HAP-1 (cell line): ENCODE results near the gene LRP2.

ENCODE experiments used
- DNase-seq, 2 experiments: peaks; one replicate each; pipeline ENCODE4 v3.0.0-alpha.2; 2016 to 2020; ENCODE audit warnings: low spot score in 2 of 2
- H3K27me3 ChIP-seq: fragments of 250-450 bp; sonication (Bioruptor Pico); 2 replicates; pipeline ENCODE4 v1.5.1; 2020; ENCODE audit warnings: low read depth, mild to moderate bottlenecking, moderate library complexity
- H3K36me3 ChIP-seq: fragments of 250-450 bp; sonication (Bioruptor Pico); replicated peaks from 2 replicates; pipeline ENCODE4 v1.5.1; 2020; ENCODE audit warnings: mild to moderate bottlenecking
- H3K4me1 ChIP-seq: fragments of 250-450 bp; sonication (Bioruptor Pico); 2 replicates; pipeline ENCODE4 v1.5.1; 2020; ENCODE audit warnings: mild to moderate bottlenecking
- H3K4me3 ChIP-seq: fragments of 250-450 bp; sonication (Bioruptor Pico); 2 replicates; pipeline ENCODE4 v1.5.1; 2020; ENCODE audit warnings: mild to moderate bottlenecking, moderate library complexity
- H3K9me3 ChIP-seq: fragments of 250-450 bp; sonication (Bioruptor Pico); 2 replicates; pipeline ENCODE4 v1.5.1; 2020; ENCODE audit warnings: mild to moderate bottlenecking, moderate library complexity
- in situ Hi-C: fragments of 300-500 bp; cut with MboI; formaldehyde crosslinking; loops from 3 replicates; pipeline ENCODE4 v1.14.3; 2020; ENCODE audit warnings: low sequenced_read_pairs, inconsistent platforms, mixed read lengths

Gene LRP2

DNA sequence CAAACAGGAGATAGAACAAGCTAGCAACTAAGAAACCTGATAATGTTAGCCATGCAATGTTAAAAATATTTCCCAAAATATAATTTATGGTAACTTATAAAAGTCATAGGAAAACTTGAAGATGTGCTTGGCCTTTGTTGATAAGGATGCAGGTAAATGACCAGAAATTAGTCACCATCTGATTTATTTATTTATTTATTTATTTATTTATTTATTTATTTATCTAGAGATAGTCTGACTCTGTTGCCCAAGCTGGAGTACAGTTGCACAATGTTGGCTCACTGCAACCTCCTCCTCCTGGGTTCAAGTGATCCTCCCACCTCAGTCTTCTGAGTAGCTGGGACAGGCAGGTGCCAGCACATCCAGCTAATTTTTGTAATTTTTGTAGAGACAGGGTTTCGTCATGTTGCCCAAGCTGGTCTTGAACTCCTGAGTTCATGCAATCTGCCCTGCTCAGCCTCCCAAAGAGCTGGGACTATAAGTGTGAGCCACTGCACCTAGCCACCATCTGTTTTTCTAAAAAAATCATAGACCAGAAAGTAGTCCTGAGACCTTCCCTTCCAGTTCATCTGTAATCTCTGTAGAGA lies 183.4 kb downstream of the LRP2 start:
- DNase-seq = no peak
- H3K27me3 ChIP-seq = peaks cover 6% of the 10 kb centered on the region
- in situ Hi-C loops = no loop called here
- H3K4me1 ChIP-seq = no peaks in the 10 kb centered on the region
- H3K4me3 ChIP-seq = no peak overlapping the region
- no peaks in the 10 kb centered on the region for H3K36me3 ChIP-seq
- no peaks in the 10 kb centered on the region for H3K9me3 ChIP-seq

- Histone ChIP-seq H3K27me3 (peaks cover 6% of the 10 kb centered on the region), H3K4me3 (no peak overlapping the region), H3K4me1 (no peaks in the 10 kb centered on the region), H3K9me3 (no peaks in the 10 kb centered on the region), H3K36me3 (no peaks in the 10 kb centered on the region)
- in situ Hi-C loops = no loop called here
- no peak for DNase-seq
These were observed 184.0 kb downstream of the LRP2 start for GRCh38 chr2:169178364-169178763.

- Histone ChIP-seq H3K27me3 (peaks cover 6% of the 10 kb centered on the region; the same call in 1 of the 2 replicates), H3K9me3 (no peaks in the 10 kb centered on the region), H3K4me1 (no peaks in the 10 kb centered on the region), H3K36me3 (no peaks in the 10 kb centered on the region), H3K4me3 (no peak overlapping the region)
- no peak for DNase-seq
- in situ Hi-C loops = no loop called here
These were observed 187.2 kb downstream of the LRP2 start for GRCh38 chr2:169175112-169175511.

- Histone ChIP-seq H3K27me3 (peaks cover 6% of the 10 kb centered on the region; the same call in 1 of the 2 replicates), H3K4me3 (no peak overlapping the region), H3K4me1 (no peaks in the 10 kb centered on the region), H3K36me3 (no peaks in the 10 kb centered on the region), H3K9me3 (no peaks in the 10 kb centered on the region)
- no peak for DNase-seq
- in situ Hi-C loops = no loop called here
These were observed 188.5 kb downstream of the LRP2 start for GRCh38 chr2:169173876-169174275.

- in situ Hi-C loops = no loop called here
- no peak overlapping the region for H3K4me3 ChIP-seq
- no peaks in the 10 kb centered on the region for H3K36me3 ChIP-seq
- H3K9me3 ChIP-seq = no peaks in the 10 kb centered on the region
- no peaks in the 10 kb centered on the region for H3K4me1 ChIP-seq
- DNase-seq = no peak
- peaks cover 6% of the 10 kb centered on the region; the same call in 1 of the 2 replicates for H3K27me3 ChIP-seq
These were observed 189.4 kb downstream of the LRP2 start for GRCh38 chr2:169172914-169173313.

GRCh38 chr2:169172151-169172735 lies 190.1 kb downstream of the LRP2 start:
- Histone ChIP-seq H3K36me3 (no peaks in the 10 kb centered on the region), H3K4me3 (no peak overlapping the region), H3K9me3 (no peaks in the 10 kb centered on the region), H3K27me3 (peaks cover 2% of the 10 kb centered on the region; the same call in 1 of the 2 replicates), H3K4me1 (no peaks in the 10 kb centered on the region)
- DNase-seq = no peak
- in situ Hi-C loops = no loop called here

DNA sequence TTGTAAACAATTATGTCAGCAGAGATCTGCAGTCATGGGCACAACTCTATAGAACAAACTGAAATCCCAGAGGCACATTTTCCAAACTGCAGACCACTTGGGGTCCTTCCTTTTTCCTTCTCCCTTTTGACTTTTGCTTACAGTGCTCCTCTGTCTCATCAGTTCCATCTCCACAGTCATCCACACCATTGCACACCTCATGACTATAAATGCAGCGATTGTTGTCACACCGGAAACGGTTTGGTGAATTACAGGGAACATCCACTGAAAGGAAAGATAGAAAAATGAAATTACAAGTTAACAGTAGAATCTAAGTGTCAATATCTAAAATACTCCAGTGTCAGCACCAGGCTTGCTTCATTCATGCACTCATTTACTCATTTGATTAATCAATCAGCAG lies 196.5 kb downstream of the LRP2 start:
- DNase-seq = no peak
- in situ Hi-C loops = no loop called here
- Histone ChIP-seq H3K9me3 (no peaks in the 10 kb centered on the region), H3K4me3 (no peak overlapping the region), H3K27me3 (no peaks in the 10 kb centered on the region), H3K4me1 (no peaks in the 10 kb centered on the region), H3K36me3 (no peaks in the 10 kb centered on the region)

DNA sequence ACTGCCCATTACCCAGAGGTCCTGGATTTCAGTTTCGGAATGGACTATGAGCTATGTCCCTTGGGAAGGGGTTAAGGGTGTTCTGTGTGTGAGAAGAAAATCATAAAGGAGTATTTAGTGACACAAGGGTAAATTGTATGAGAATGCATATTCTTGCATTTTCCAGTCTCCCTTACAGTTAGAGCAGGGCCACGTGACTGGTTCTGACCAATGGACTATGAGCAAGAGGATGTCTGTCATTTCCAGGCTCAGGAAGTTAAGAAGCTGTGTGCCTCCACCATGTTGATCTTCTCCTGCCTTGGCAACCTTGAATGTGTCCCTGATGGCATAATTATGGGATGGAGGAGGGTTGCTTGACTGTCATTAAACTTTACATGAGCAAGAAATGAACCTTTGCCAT lies 198.0 kb downstream of the LRP2 start:
- DNase-seq = no peak
- H3K9me3 ChIP-seq = no peaks in the 10 kb centered on the region
- in situ Hi-C loops = no loop called here

GRCh38 chr2:169162613-169163012 lies 199.7 kb downstream of the LRP2 start:
- no peak overlapping the region for H3K4me3 ChIP-seq
- H3K4me1 ChIP-seq = no peaks in the 10 kb centered on the region
- DNase-seq = no peak
- no peaks in the 10 kb centered on the region for H3K9me3 ChIP-seq
- in situ Hi-C loops = no loop called here
- no peaks in the 10 kb centered on the region for H3K27me3 ChIP-seq
- H3K36me3 ChIP-seq = no peaks in the 10 kb centered on the region

More for the DNA sequence above, 198.0 kb downstream of the LRP2 start:
- no peaks in the 10 kb centered on the region for H3K36me3 ChIP-seq
- no peaks in the 10 kb centered on the region for H3K4me1 ChIP-seq
- no peaks in the 10 kb centered on the region for H3K27me3 ChIP-seq
- H3K4me3 ChIP-seq = no peak overlapping the region

GRCh38 chr2:169160926-169161481 lies 201.3 kb downstream of the LRP2 start:
- in situ Hi-C loops = no loop called here

DNA sequence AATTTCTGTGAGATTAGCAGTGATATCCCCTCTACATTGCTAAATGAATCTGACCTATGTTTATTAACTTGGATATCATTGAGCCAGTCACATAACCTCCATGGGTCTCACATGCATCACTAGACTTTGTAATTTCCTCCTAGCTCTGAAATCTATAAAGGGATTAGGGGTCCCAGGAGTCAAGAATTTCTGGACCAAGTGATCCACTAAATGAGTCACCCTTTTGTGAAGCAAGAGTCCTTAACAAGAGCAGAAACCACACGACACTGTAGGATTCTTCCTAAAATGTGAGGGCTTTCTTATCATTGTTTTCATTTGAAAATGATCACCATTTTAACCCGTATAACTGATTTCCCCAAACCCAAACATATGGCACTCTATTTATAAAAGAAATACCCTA lies 202.6 kb downstream of the LRP2 start:
- DNase-seq = no peak
- Histone ChIP-seq H3K27me3 (no peaks in the 10 kb centered on the region), H3K36me3 (no peaks in the 10 kb centered on the region), H3K4me1 (no peaks in the 10 kb centered on the region), H3K4me3 (no peak overlapping the region), H3K9me3 (no peaks in the 10 kb centered on the region)
- in situ Hi-C loops = no loop called here

More at GRCh38 chr2:169160926-169161481, 201.3 kb downstream of the LRP2 start:
- Histone ChIP-seq H3K4me3 (no peak overlapping the region), H3K36me3 (no peaks in the 10 kb centered on the region), H3K4me1 (no peaks in the 10 kb centered on the region), H3K9me3 (no peaks in the 10 kb centered on the region), H3K27me3 (no peaks in the 10 kb centered on the region)
- DNase-seq = no peak

DNA sequence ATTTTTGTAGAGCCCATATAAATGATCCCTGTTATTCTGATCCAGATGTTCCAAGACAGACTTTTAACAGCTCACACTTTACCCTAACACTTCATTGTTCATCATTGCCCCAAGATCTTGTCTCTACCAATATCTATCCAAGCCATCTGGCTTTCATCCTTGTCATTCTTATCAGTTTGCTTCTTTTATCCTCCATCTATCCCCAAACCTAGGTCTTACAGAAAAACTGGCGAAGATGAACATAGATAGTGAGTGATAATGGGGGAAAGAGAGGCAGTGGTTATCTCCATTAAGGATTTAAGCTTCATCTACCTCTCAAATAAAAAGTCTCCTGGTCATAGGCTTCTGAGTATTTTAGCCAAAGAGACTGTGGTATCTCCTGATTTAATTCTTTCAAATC lies 203.5 kb downstream of the LRP2 start:
- Histone ChIP-seq H3K4me1 (no peaks in the 10 kb centered on the region), H3K36me3 (no peaks in the 10 kb centered on the region), H3K9me3 (no peaks in the 10 kb centered on the region), H3K27me3 (no peaks in the 10 kb centered on the region), H3K4me3 (no peak overlapping the region)
- in situ Hi-C loops = no loop called here
- DNase-seq = no peak

- in situ Hi-C loops = no loop called here
- H3K4me3 ChIP-seq = no peak overlapping the region
- DNase-seq = no peak
- peaks cover 5% of the 10 kb centered on the region for H3K27me3 ChIP-seq
- H3K36me3 ChIP-seq = no peaks in the 10 kb centered on the region
- H3K9me3 ChIP-seq = no peaks in the 10 kb centered on the region
- no peaks in the 10 kb centered on the region for H3K4me1 ChIP-seq
These were observed 216.1 kb downstream of the LRP2 start for GRCh38 chr2:169146220-169146619.

- H3K36me3 ChIP-seq = no peaks in the 10 kb centered on the region
- H3K9me3 ChIP-seq = no peaks in the 10 kb centered on the region
- peaks cover 2% of the 10 kb centered on the region; the same call in 1 of the 2 replicates for H3K27me3 ChIP-seq
- in situ Hi-C loops = no loop called here
- no peak overlapping the region for H3K4me3 ChIP-seq
- no peaks in the 10 kb centered on the region for H3K4me1 ChIP-seq
- no peak for DNase-seq
These were observed 218.3 kb downstream of the LRP2 start for GRCh38 chr2:169143998-169144397.
